GM12872 (cell line): Measurements from ENCODE around the gene NDUFC1.

ENCODE experiments used
- TF ChIP-seq, protein P1 (sequence below): IDR thresholded peaks from 3 replicates; pipeline ENCODE4 v1.5.1; 2011; ENCODE audit warnings: low read depth, mild to moderate bottlenecking, low read length, moderate library complexity; ENCODE audit not compliant: insufficient read depth

Gene NDUFC1

GRCh38 chr4:139286186-139286698, 16.0 kb downstream of the NDUFC1 start:
- TF ChIP-seq, protein P1, sequence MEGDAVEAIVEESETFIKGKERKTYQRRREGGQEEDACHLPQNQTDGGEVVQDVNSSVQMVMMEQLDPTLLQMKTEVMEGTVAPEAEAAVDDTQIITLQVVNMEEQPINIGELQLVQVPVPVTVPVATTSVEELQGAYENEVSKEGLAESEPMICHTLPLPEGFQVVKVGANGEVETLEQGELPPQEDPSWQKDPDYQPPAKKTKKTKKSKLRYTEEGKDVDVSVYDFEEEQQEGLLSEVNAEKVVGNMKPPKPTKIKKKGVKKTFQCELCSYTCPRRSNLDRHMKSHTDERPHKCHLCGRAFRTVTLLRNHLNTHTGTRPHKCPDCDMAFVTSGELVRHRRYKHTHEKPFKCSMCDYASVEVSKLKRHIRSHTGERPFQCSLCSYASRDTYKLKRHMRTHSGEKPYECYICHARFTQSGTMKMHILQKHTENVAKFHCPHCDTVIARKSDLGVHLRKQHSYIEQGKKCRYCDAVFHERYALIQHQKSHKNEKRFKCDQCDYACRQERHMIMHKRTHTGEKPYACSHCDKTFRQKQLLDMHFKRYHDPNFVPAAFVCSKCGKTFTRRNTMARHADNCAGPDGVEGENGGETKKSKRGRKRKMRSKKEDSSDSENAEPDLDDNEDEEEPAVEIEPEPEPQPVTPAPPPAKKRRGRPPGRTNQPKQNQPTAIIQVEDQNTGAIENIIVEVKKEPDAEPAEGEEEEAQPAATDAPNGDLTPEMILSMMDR = no peak

GRCh38 chr4:139282721-139283075, 19.6 kb downstream of the NDUFC1 start:
- TF ChIP-seq, protein P1 = no peak

- TF ChIP-seq, protein P1 = no peak
Measured at GRCh38 chr4:139282065-139282720, 20.1 kb downstream of the NDUFC1 start.

DNA sequence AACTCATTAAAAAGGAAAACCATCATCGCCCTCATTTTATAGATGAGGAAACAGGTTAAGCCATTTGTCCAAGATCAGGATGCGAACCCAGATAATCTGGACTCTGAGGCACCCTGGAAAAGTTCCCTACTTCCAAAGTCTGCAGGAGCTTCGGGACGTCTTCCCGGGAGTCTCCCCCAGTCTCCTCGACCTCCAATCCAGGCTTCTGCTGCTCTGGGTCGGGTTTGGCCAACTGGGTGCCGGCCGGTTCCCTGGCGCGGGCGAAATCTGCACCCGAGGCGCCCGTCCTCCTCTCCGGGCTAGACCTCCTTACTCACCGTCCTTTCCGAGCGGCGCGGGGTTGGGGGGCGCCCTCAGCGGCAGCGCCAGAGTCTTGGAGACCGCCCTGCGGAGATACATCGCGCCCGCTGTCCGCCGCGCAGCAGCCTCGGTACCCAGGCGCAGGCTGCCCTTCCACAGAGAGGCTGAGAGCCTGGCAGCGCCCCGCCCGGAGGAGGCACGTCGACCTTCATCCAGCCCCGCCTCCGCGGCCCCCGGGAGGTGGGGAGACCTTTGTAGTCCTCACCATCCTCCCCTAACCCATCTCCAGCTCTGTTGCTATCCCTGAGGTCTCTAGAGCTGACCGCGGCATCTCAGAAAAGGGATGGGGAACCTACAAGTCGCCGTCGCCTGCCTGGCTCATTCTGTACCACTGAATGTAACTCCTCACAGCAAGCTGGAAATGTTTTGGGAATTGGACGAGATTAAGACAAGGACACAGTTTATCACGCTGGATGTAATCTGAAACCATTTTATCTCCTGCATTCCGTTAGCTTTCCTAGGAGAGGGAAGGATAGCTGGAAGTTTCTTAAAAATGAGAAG, 22.3 kb downstream of the NDUFC1 start, which contains the start of gene MGARP:
TSS of gene MGARP (minus strand) at position 466 of the 861 bp plus-strand sequence. CDS start at position 399, 67 bp downstream.
- TF ChIP-seq, protein P1 = no peak

- TF ChIP-seq, protein P1 = no peak
Measured at GRCh38 chr4:139278912-139279759, 23.1 kb downstream of the NDUFC1 start.

DNA sequence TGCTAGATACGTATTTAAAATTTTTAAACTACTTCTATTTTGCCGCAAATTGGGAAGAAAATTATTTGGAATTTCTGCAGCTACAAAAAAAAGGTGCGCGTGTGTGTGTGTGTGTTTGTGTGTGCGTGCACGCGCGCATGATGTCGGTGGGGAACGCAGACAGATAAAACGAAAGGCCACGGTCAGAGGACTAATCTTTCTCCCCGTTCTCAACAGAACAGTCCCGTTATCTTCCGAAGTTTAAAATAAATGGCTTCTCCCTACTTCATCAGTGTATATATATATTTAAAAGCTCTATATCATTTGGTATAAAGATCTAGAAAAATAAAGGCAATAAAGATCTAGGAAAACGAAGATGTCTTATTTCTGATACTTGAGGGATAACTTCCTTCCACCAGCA, 23.8 kb downstream of the NDUFC1 start:
- TF ChIP-seq, protein P1 = no peak
